GM20000 (cell line): Measurements from ENCODE around the gene SRPX.

Source experiments
- DNase-seq: peaks from one replicate; pipeline ENCODE4 v3.0.0; 2012; ENCODE audit warnings: low spot score
- CTCF ChIP-seq: IDR thresholded peaks from 2 replicates; pipeline ENCODE4 v1.5.1; 2012; ENCODE audit warnings: mild to moderate bottlenecking, control low read depth; ENCODE audit errors: extremely low read depth, missing control alignments

SRPX gene

GRCh38 chrX:38175139-38175538, 45.5 kb downstream of the SRPX start:
- peak; percentile 20 for TF ChIP-seq CTCF
- DNase-seq, result peak; percentile 5

- TF ChIP-seq CTCF, result no peak
- no peak for DNase-seq
These were observed 48.1 kb downstream of the SRPX start for GRCh38 chrX:38172596-38172995.

GRCh38 chrX:38170556-38170955, 50.1 kb downstream of the SRPX start:
- TF ChIP-seq CTCF, result no peak
- DNase-seq, result no peak

- peak; percentile 18 for TF ChIP-seq CTCF
- peak; percentile 7 for DNase-seq
These were observed 54.1 kb downstream of the SRPX start for GRCh38 chrX:38166478-38167083.

GRCh38 chrX:38165023-38165422, 55.6 kb downstream of the SRPX start:
- no peak for TF ChIP-seq CTCF
- no peak for DNase-seq

GRCh38 chrX:38163193-38163592, 57.5 kb downstream of the SRPX start:
- no peak for DNase-seq
- TF ChIP-seq CTCF, result no peak

GRCh38 chrX:38156838-38157237, 63.8 kb downstream of the SRPX start:
- no peak for DNase-seq
- no peak for TF ChIP-seq CTCF
